Measurements from ENCODE around the gene HDAC4.

The HDAC4 gene

GRCh38 chr2:239425631-239426030 is 24.8 kb upstream of the HDAC4 start:
- DNase-seq = no peak

DNA sequence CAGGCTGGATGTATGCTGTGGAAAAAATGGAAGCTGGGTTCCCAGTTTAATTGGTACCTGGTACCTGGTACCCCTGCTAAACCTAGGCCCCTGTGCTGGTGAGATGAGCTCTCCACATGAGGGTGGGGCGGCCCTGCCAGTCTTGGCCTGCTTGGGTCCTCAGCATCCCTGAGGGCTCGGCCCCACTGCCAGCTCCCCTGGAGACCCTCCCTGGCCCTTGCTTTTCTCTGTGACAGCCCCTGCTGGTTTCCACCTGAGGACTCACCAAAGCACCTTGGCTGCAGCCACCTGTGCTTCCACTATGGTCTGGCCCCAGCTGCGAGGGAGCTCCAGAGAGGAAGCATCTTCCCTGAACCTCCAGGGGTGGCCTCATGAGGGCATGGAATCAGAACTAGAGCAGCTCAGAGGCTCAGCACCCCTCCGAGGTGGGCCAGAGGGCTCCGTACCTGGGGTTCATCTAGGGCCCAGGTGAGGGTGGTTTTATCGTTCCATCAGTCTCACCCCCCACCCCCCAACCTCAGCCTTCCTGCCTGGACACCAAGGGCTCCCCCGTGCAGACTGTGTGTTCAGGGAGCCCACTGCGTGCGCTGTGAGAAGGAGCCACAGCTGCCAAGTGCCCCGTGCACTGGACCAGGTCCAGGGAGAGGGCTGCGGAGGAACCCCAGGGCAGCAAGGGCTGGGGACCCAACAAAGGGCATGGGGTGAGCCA is 23.7 kb upstream of the HDAC4 start:
- no peak for DNase-seq

DNA sequence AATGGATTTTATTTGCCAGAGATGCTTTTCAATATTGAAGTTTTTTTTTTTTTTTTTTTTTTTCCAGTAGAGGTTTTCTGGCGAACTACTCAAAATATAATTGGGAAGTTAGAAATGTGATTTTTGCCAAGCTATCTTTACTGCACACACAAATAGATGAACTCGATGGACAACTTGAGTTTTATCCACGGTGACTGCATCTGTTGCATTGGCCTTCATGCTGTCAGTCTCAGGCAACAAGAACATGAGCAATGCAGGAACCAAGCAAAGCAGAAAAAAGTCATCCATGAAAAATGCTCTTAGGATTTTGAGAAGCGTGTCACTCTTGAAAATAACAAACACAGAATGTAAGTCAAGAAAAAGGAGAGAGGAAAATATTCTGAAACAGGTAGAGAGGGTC is 22.7 kb upstream of the HDAC4 start:
- DNase-seq = no peak

DNA sequence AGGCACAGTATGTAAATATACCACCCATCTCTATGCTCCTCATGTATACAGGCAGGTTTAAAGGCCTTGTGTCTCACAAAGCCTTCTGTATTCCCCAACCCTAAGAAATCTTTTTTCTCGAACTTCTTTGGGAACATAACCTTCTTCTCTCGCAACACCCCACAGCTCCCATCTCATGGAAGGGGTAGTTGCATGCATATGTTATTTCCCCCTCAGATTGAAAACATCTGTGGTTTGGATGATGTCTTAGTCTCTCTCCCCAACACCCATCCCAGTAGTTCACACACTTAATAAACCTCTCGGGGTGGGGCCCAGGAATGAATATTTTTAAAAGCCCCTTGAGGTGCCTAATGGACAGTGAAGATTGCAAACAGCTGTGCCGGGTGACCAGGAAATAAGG is 21.0 kb upstream of the HDAC4 start:
- DNase-seq = no peak

- DNase-seq = no peak
Measured at GRCh38 chr2:239420082-239420481, 19.3 kb upstream of the HDAC4 start.

GRCh38 chr2:239418918-239419317 is 18.1 kb upstream of the HDAC4 start:
- DNase-seq = no peak

DNA sequence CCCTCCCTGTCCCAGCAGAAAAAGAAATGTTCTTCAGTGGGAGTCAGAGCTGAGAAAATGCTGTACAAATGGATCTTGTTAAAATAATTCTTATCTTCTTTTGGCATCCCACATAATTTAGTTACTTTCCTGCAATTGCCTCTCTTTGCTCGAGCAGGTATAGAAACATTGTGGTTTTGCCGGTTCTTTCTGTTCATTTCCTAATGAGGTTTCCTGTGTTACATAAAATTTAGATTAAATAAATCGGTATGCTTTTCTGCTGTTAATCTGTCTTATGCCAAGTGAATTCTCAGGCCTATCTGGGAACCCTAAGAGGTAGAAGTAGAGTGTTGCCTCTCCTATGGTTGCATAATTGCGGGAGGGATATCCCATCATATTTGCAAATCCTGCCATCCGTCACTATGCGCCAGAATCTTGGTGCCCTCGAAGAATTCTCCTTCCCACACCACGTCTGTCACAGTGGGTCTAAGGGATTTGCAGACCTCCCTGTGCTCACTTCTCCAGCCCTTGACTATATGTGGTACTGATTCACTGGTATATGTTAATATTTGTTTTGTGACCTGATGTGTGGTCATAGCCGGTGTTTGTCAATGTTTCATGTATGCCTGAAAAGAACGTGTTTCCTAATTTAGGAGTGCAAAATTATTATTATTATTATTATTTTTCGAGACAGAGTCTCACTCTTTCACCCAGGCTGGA is 12.2 kb upstream of the HDAC4 start:
- DNase-seq = no peak

DNA sequence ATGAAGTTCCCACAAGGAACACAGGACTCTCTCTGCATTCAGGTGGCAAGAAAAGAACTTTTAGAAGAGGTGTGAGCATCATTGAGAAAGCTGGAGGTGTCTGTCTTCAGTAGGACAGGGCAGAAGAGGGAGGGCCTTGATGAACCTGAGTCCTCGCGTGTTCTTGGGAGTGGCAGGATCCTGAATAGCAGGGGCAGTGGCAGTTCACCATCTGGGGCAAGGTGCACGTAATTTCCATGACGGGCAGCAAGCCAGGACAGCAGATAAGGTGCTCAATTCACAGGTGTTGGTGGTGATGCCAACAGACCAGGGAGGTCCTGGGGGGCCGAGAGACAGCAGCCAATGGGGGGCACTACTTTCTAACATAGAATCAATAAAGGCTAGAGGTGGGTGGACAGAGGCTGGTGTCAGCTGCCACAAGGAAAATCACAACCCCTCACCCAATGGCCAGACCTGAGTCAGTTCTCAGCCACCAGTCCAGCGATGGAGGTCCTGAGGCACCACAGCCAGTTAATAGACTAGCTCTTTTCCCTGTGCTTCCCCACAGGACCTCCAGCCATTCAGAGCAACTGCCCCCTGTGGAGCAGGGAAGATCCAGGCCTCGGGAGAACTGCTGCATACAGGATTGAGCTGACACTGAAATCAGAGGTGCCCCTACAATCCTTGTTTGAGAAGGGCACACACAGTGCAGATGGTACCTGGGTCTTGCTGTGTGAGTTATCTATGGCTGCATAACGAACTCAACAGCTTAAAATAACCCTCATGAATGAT is 10.9 kb upstream of the HDAC4 start:
- DNase-seq = no peak

DNA sequence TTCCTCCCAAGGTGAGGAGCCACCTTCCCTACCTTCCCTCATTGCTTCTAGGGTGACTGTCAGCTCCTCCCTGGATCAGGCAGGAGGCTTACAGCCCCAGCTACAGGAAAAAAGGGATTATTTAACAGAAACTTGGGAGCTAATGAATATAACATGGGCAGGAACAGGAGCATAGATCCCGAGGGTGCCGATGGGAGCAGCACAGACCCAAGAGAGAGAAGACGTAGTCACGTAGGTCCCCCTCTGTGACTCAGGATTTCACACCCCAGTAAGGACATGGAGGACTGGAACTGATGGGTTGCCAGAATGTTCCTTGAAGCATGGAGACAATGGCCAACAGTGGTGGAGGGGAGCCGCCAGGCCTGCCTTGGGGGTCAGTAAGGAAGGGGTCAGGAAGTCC is 10.3 kb upstream of the HDAC4 start:
- no peak for DNase-seq

DNA sequence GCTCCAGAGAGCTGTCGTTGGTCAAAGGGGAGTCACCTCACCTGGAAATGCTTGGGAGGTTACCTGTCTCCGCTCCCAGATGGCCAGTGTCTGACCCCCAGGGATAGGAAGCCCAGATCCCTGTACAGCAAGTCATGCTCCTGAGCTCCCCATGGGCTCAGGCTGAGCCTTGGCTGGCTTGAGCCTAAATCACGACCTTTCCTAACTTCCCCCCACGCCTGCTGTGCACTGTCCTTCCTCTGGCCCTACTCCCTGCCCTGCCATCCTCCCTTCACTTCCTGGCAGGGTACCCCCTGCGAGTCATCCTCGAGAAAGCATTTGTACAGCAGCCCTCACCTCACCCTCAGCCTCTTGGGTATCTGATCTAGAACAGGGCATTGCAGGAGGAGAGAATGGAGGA is 9.2 kb upstream of the HDAC4 start:
- DNase-seq = no peak

- no peak for DNase-seq
Measured at GRCh38 chr2:239407112-239407511, 6.3 kb upstream of the HDAC4 start.

DNA sequence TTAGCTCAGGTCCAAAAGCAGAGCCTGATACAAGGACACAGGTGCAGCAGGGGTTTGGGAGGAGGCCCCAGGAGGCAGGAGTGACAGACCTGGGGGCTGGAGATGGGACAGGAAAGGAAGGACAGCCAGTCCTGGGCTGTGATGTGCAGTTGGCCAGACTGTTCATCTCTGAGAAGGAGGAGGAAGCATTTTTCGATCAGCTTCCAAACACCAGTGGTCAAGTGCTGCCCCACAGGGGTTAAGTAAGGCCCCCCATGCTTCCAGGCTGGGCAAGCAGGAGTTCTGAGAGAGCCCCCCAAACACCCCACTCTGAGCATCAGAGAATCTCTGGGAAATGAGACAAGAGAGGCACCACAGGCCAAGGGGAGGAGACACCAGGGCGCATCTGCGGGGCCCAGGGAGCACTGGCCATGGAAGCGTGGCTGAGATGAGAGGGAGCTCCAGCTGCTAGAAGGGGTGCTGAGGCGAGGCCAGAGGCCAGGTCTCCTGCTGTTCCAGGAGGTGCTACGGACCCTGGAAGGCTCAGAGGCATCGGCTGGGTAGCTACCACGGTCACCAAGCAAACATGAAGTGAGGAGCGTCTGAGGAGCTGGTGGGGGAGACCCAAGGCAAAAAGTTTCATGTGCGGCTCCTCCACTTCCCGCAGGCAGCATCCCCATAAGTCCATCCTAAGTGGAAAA is 5.6 kb upstream of the HDAC4 start:
- DNase-seq = no peak

DNA sequence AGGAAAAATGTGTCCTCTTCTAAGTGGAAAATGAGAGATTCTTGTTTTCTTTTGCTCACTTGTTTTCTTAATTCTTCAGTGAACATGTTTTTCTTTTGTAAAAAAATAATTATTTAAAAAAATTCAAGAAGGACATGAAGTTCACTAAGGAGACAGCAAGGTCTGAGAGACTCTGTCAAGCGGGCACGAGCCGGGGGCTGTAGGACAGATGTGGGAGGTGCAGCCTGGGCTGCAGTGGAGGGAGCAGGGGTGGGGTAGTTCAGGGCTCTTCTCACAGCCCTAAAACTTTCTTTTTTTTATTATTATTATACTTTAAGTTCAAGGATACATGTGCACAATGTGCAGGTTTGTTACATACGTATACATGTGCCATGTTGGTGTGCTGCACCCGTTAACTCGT is 4.3 kb upstream of the HDAC4 start:
- DNase-seq = no peak

- no peak for DNase-seq
Measured at GRCh38 chr2:239402666-239403065, 1.8 kb upstream of the HDAC4 start.

GRCh38 chr2:239401881-239402233 is 1.0 kb upstream of the HDAC4 start:
- DNase-seq = no peak

GRCh38 chr2:239401067-239401880 is 454 bp upstream of the HDAC4 start:
- peak; percentile 87 for DNase-seq

DNA sequence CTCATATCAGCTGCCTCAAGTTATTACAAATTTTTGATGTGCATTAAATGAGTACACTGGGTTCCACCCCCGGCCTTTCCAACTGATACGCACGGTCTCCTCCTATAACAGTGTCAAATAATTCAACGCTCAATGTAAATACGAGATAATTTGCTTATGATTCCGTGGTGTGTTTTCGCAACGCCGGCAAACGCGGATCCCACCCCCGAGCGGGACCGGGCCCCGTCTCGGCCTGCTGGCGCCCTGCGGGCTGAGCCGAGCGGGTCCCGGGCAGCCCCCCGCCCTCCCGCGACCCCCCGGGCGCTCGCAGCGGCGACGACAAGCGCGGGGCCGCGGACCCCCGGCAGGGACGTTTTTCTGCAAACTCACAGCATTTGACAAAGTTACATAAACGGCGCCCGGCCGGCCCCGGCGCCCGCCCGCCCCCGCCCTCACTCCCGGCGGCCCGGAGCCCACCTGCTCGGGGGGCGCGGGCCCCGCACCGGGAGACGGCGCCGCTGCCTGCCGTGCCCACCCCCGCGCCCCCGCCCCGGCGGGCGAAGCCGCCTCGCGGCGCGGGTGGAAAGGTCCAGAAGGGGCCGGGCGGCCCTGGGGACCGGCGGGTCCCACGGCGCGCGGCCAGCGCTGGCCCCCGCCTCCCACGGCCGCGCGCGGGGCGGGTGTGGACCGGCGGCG is 762 bp downstream of the HDAC4 start:
- no peak for DNase-seq

- no peak for DNase-seq
Measured at GRCh38 chr2:239399433-239399920, 1.3 kb downstream of the HDAC4 start.

DNA sequence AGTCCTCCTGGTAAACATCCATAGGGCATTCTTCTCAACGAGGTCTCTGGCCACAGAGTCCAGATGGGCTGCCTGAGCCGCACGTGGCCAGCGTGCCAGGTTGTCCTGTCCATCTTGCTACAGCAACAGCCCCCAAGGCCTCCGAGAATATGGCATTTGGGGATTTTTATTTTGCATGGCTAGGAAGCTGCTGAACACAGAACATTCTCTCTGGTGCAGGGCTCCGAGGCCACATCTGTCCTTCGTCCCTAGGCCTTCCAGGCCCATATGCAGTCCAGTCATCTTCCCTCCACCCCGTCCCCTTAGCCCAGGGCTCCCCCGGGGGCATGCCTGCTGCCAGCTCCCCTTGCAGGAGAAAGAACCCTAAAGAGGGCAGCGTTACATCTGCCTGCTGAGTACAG is 2.3 kb downstream of the HDAC4 start:
- no peak for DNase-seq

GRCh38 chr2:239397931-239398471 is 2.8 kb downstream of the HDAC4 start:
- no peak for DNase-seq

- no peak for DNase-seq
Measured at GRCh38 chr2:239396881-239397681, 3.7 kb downstream of the HDAC4 start.

Data from NCI-H1436 treated with DMSO at 0.1 percent for 48 hours (cell line).